ENCODE data around the gene CLEC11A. TPM values are rescaled to one million over a fixed set of nuclear protein-coding genes. Genes with fewer than 3 reads are reported as not detected.
"Not testable (repeated sequence)": the region's sequence is repeated elsewhere in the genome, so short reads cannot be mapped to it uniquely, and the experiment has no call there.

Gene CLEC11A
- total and polyA plus RNA-seq, 2 of the 8 experiments (the other 6 are each of a cell fraction or from before 2014, with no cell fraction given), result 4.3 to 17.4 TPM

DNA sequence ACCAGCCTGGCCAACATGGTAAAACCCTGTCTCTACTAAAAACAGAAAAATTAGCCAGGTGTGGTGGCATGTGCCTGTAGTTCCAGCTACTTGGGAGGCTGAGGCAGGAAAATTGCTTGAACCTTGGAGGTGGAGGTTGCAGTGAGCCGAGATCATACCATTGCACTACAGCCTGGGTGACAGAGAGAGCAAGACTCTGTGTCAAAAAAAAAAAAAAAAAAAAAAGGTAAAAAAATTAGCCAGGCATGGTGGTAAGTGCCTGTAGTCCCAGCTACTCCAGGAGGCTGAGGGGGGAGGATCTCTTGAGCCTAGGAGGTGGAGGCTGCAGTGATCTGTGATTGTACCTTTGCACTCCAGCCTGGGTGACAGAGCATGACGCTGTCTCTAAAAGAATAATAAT is 47.0 kb downstream of the CLEC11A start, which contains the start of gene GPR32:
TSS of gene GPR32 (plus strand) at position 301 of the 400 bp plus-strand sequence. CDS start 137 bp downstream, outside the sequence.
- not testable (repeated sequence) for H3K27me3 ChIP-seq (replicated peaks in 1 of 4; ENCODE audit: control insufficient read depth in 3 of 4, extremely low read depth in 1 of 4, insufficient read depth in 3 of 4, low read length in 3 of 4); H3K18ac ChIP-seq (ENCODE audit: extremely low read depth, low read length); H3K4ac ChIP-seq (replicated peaks; ENCODE audit: insufficient read length, low read depth, low read length); H3K4me1 ChIP-seq (replicated peaks in 1 of 4; ENCODE audit: control insufficient read depth in 3 of 4, insufficient read depth in 4 of 4, low read length in 3 of 4); H3K4me3 ChIP-seq (ENCODE audit: extremely low read depth in 1 of 4, insufficient read depth in 2 of 4, low read depth in 3 of 4, low read length in 4 of 4); H4K5ac ChIP-seq (ENCODE audit: insufficient read length, low read depth, low read length); H4K91ac ChIP-seq (replicated peaks; ENCODE audit: insufficient read length, low read length); DNase-seq (ENCODE audit: low read depth in 1 of 2, low spot score in 2 of 2); H2BK5ac ChIP-seq (ENCODE audit: low read depth, low read length); H2BK120ac ChIP-seq (replicated peaks; ENCODE audit: low read depth, low read length); H3K9me3 ChIP-seq (ENCODE audit: insufficient read depth in 2 of 2, low read depth in 1 of 2, low read length in 1 of 2); H3K14ac ChIP-seq (ENCODE audit: insufficient read length); H3K36me3 ChIP-seq (ENCODE audit: control insufficient read depth in 2 of 4, insufficient read depth in 4 of 4, low read length in 3 of 4); H4K8ac ChIP-seq (ENCODE audit: extremely low read depth, insufficient read depth, low read length); H3K4me2 ChIP-seq (ENCODE audit: insufficient read depth in 1 of 2, low read depth in 2 of 2, low read length in 2 of 2); H3K23ac ChIP-seq (ENCODE audit: insufficient read length); H3K79me1 ChIP-seq (ENCODE audit: low read depth, low read length); FAIRE-seq; H3K56ac ChIP-seq (replicated peaks; ENCODE audit: insufficient read length, low read depth, low read length); H2AK5ac ChIP-seq (ENCODE audit: low read depth, low read length); H2BK12ac ChIP-seq (ENCODE audit: low read depth, low read length); H2BK20ac ChIP-seq (ENCODE audit: low read length); H4K20me1 ChIP-seq (replicated peaks in 1 of 2; ENCODE audit: control insufficient read depth in 1 of 2, insufficient read depth in 2 of 2, low read length in 2 of 2); H2AFZ ChIP-seq (ENCODE audit: low read length); H3K79me2 ChIP-seq (ENCODE audit: control insufficient read depth in 1 of 2, insufficient read depth in 2 of 2, low read length in 2 of 2); H3K27ac ChIP-seq (ENCODE audit: low read depth, low read length); H3K23me2 ChIP-seq (ENCODE audit: low read depth, low read length); H3K9ac ChIP-seq (replicated peaks in 1 of 4; ENCODE audit: extremely low read depth in 1 of 4, low read depth in 3 of 4, low read length in 3 of 4)
- ChIA-PET POLR2A (ENCODE audit: partially characterized antibody) (interaction anchor here (1.6 kb wide), 1 partner anchor 14 kb away, joined by 3 read pairs; no protein-coding TSS in a partner anchor), CTCF (ENCODE audit: partially characterized antibody) (interaction anchor here (1.0 to 1.3 kb wide), 2 partner anchors 49 to 65 kb away, joined by 3 read pairs; no protein-coding TSS in a partner anchor)
- 100% methylated on average over 1 of the region's 2 CpGs; no CpG with 5 or more reads in 1 of the 2 experiments for WGBS, 2 experiments (ENCODE audit: extremely low coverage in 1 of 2, insufficient coverage in 1 of 2, insufficient read length in 1 of 2, insufficient replicate concordance in 2 of 2, low coverage in 1 of 2, low lambda C conversion rate in 2 of 2, missing lambda C conversion rate in 1 of 2)
- H2BK15ac ChIP-seq (ENCODE audit: low read length), result 0 out of 2 replicates have a peak within 1 kb of the TSS, but pooled peaks have one; percentile 9
